ENCODE data around the gene RBM20.
"Not testable (repeated sequence)": the region's sequence is repeated elsewhere in the genome, so short reads cannot be mapped to it uniquely, and the experiment has no call there.

RBM20 gene

GRCh38 chr10:110765513-110766319 is 121.6 kb downstream of the RBM20 start:
- TF ChIP-seq, protein P1, sequence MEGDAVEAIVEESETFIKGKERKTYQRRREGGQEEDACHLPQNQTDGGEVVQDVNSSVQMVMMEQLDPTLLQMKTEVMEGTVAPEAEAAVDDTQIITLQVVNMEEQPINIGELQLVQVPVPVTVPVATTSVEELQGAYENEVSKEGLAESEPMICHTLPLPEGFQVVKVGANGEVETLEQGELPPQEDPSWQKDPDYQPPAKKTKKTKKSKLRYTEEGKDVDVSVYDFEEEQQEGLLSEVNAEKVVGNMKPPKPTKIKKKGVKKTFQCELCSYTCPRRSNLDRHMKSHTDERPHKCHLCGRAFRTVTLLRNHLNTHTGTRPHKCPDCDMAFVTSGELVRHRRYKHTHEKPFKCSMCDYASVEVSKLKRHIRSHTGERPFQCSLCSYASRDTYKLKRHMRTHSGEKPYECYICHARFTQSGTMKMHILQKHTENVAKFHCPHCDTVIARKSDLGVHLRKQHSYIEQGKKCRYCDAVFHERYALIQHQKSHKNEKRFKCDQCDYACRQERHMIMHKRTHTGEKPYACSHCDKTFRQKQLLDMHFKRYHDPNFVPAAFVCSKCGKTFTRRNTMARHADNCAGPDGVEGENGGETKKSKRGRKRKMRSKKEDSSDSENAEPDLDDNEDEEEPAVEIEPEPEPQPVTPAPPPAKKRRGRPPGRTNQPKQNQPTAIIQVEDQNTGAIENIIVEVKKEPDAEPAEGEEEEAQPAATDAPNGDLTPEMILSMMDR (IDR thresholded peaks at IDR 0.05), result no peak
- no peak for DNase-seq (ENCODE audit: low spot score)
- no peak overlapping the region for H3K27ac ChIP-seq
- no peak overlapping the region for H3K4me3 ChIP-seq

- not testable (repeated sequence) for DNase-seq (ENCODE audit: low spot score); H3K27ac ChIP-seq; H3K4me3 ChIP-seq
Measured at GRCh38 chr10:110767601-110768000, 123.5 kb downstream of the RBM20 start.

DNA sequence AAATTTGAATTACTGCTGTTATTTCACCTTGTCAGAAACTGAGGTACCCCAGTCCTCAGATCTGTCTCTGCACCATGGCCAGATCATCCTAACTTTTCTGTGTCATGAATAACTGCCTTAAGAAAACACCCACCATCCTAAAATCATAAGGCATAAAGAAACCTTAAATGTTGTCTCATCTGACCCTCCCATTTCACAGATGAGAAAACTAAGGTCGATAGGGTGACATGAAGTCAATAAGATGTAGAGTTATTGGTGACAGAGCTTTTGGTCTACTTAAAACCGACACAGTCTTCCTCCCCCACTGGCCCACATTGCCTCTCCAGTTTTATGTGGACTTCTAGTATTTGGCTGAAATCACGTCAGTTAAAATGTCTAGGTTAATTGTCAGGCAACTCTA is 126.1 kb downstream of the RBM20 start:
- TF ChIP-seq, protein P1 (IDR thresholded peaks at IDR 0.05), result no peak
- Histone ChIP-seq H3K4me3 (no peak overlapping the region), H3K27ac (no peak overlapping the region)
- DNase-seq (ENCODE audit: low spot score), result no peak

DNA sequence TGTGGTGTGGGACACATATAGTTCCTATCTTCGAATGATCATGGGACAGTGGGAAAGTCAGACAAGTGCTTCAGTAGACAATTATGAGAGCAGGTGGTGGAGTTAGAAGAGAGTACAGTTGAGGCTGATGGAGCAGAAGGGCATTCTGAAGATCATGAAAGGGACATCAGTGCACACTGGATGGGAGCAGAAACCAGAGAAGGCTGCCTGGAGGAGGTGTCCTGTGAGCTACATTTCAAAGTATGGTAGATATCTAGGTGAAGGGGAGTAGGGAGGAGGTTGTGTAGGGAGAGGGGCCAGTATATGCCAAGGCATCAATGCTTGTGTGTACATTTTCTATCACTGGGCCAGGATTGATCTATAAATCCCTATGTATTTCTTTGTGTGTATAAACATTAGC is 127.3 kb downstream of the RBM20 start:
- H3K4me3 ChIP-seq, result no peak overlapping the region
- no peak overlapping the region for H3K27ac ChIP-seq
- no peak for DNase-seq (ENCODE audit: low spot score)
- TF ChIP-seq, protein P1 (IDR thresholded peaks at IDR 0.05), result no peak

- H3K4me3 ChIP-seq, result no peak overlapping the region
- no peak for DNase-seq (ENCODE audit: low spot score)
- H3K27ac ChIP-seq, result no peak overlapping the region
- TF ChIP-seq, protein P1 (IDR thresholded peaks at IDR 0.05), result no peak
Measured at GRCh38 chr10:110771991-110772390, 127.9 kb downstream of the RBM20 start.

DNA sequence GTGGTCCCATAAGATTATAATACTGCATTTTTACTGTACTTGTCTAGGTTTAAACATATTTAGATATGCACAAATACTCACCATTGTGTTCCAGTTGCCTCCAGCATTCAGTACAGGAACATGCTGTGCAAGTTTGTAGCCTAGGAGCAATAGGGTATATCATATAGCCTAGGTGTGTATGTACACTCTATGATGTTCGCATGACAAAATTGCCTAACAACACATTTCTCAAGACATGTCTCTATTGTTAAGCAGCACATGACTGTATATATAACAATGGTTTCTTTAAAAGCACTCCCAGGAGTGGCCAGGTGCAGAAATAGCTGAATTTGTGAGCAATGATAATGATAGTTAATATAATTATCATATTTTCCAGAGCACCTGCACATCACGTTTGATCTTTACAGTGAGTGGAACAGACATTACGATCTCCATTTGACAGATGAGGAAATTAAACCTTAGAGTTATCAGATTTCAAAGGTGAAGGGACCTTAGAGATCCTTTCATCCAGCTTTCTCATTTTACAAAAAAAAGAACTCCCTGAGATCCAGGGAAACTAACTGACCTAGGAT is 128.4 kb downstream of the RBM20 start:
- DNase-seq (ENCODE audit: low spot score), result no peak
- H3K27ac ChIP-seq, result no peak overlapping the region

DNA sequence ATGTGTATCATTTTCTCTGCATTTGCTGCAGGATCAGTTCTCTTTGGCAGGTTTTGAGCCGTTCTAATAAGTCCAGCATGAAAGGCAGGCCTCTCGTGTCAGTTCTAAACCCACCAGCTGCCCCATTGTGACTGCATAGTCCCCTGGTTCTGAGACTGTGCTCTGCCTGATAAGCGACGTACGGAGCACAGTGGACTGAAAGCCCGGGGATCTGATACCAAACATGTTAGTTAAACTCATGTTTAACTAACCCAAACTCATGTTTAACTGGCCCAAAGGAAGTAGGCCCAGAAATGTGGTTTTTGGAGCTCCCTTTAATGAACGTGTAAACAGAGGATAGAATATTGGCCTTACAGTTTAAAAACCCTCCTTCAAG is 129.5 kb downstream of the RBM20 start:
- DNase-seq (ENCODE audit: low spot score), result no peak
- H3K27ac ChIP-seq, result no peak overlapping the region
- no peak overlapping the region for H3K4me3 ChIP-seq
- TF ChIP-seq, protein P1 (IDR thresholded peaks at IDR 0.05), result no peak

More for the DNA sequence above, 128.4 kb downstream of the RBM20 start:
- TF ChIP-seq, protein P1 (IDR thresholded peaks at IDR 0.05), result no peak
- no peak overlapping the region for H3K4me3 ChIP-seq
